ENCODE measurements around the gene ADA. TPM values are rescaled to one million over a fixed set of nuclear protein-coding genes. Genes with fewer than 3 reads are reported as not detected.
"Not testable (repeated sequence)": the region's sequence is repeated elsewhere in the genome, so short reads cannot be mapped to it uniquely, and the experiment has no call there.

The ADA gene
- 4.1 and 4.2 TPM in 2 replicates for total RNA-seq (2014; rRNA removed)
- polyA plus RNA-seq (2012): 7.6 TPM

GRCh38 chr20:44651684-44652423 is at the start of gene ADA:
ADA (minus strand) TSS chr20:44651699; CDS start chr20:44651607, 92 bp downstream.
- DNase-seq (ENCODE audit: low read depth): peak; percentile 37

DNA sequence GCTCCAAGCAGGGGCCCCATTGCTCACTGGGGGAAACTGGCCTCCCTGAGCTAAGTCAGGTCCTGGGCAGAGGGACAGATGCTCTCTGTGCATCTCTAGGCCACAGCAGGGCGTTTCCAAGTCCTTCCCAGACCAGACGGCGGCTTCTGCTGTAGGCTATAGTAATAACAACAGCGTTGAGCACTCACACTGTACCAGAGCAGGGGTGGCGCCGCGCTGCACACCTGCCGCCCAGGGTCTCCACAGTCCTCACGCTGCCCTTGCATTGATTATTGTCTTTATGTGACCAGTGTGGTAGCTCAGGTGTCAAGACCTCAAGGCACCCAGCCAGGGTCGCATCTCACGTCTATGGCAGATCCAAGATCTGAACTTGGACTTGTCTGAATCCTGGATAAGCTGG is 48.8 kb upstream of the ADA start:
- no peak for DNase-seq (ENCODE audit: low read depth)

GRCh38 chr20:44698351-44698750 is 46.9 kb upstream of the ADA start:
- no peak for DNase-seq (ENCODE audit: low read depth)

- DNase-seq (ENCODE audit: low read depth): not testable (repeated sequence)
These were observed 45.5 kb upstream of the ADA start for GRCh38 chr20:44697041-44697440.

GRCh38 chr20:44696315-44696714 is 44.8 kb upstream of the ADA start:
- no peak for DNase-seq (ENCODE audit: low read depth)

DNA sequence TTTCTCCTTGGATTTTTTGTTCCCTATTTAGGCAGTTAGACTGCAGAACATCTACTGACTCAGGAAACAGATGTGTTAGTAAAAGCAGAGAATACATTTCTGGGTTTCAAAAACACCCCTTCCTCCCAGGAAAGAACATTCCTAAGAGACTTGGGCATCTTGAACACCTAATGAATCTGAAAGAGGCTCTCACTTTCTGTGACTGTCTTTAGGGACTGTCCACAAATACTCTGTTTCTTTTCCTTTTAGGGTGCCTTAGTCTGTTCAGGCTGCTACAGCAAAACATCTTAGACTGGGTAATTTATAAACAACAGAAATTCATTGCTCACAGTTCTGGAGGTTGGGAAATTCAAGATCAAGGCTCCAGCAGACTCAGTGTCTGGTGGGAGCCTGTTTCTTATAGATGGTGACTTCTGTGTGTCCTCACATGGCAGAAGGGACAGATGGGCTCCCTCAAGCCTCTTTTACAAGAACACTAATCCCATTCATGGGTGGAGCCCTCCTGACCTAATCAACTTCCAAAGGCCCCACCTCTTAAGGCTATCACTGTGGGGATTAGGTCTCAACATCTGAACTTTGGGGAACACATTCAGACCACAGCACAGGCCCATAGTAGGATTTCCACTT is 44.3 kb upstream of the ADA start:
- DNase-seq (ENCODE audit: low read depth): no peak

DNA sequence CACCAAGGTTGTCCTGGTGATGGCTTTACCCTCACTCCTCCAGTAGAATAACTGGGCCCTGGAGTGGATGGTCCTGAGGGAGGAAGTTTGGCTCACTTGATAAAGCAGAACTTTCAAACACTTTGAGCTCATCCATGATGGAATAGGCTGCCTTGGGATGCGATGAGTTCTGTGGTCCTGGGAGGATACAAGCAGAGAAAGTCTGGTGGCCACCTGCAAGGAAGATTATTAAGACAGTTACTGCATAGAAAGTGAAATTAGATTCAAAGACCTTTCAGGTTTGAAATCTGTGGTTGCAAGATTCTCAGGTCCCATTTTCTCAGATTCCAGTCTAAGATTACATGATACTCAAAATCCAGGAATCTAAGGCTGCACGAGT is 43.8 kb upstream of the ADA start:
- DNase-seq (ENCODE audit: low read depth): no peak

- DNase-seq (ENCODE audit: low read depth): no peak
These were observed 42.7 kb upstream of the ADA start for GRCh38 chr20:44694159-44694558.

GRCh38 chr20:44693627-44694026 is 42.1 kb upstream of the ADA start:
- no peak for DNase-seq (ENCODE audit: low read depth)

DNA sequence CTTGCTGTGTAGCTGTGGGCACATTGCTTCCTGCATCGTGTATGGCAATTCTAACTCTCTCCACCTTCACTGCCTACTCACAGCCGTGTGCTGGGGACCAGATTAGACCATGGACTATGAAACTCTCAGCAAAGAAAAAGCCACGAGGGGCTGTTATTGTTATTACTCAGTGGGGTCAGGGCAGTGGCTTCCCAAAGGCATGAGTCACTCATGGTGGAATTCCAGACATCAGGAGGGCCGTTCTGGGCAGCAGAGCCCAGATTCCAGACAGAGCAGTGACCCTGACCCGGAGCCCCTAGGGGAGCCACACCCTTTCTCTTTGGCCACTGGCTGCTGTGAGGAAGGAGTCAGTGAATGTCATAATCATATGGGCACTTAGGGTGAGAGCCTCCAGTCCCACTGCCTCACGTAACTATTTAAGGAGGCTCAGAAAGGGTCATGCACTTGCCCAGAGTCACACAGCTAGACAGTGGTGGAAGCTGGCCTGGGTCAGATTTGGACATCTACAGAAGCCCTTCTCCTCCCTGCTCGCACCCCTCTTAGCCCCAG is 41.5 kb upstream of the ADA start:
- peak; percentile 96 for DNase-seq (ENCODE audit: low read depth)

- DNase-seq (ENCODE audit: low read depth): no peak
These were observed 40.2 kb upstream of the ADA start for GRCh38 chr20:44691424-44692423.

DNA sequence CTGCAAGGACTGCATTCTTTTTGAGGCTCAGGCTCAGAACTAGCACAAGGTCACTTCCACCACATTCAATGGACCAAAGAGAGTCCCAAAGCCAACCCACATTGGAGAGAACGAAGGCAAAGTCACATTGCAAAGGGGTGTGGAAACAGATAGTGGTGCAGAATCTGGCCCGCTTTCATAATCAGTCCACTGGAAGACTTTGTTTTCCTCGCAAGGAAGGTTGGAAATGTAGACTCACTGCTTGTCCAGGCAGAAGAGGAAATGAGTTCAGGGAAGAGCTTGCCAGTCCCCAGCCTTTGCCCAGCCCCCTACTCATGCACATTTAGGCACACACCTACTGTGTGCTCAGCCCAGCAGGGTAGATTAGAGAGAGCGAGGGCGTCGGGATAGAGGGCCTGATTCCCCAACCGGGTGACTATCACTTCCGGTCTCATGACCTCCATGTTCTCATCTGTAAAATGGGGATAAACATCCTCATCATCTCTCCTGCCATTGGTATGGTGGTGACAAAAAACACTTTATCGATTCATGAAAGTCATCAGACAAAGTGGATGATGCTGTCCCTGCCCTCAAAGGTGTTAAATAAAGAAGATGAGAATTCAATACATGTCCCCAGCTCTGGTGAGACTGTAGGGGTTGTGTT is 39.4 kb upstream of the ADA start:
- DNase-seq (ENCODE audit: low read depth): no peak

DNA sequence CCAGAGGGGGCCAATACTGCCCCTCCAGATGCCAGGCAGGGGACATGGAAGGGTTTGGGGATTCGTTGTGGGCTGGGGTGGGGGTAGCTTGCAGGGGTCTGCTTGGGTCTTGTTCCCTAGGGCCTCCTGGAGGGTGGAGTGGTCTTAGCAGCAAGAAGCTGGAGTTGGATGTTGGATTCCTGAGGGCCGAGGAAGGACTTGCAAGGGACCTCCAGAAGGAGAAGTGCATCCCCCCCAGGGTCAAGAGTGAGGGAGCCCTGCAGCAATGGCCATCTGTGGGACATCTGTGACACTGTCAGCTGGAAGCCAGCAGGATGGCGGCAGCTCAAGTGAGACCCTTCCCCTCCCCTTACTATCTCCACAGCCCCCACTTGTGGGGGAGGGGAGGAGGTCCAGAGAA is 38.3 kb upstream of the ADA start:
- no peak for DNase-seq (ENCODE audit: low read depth)

DNA sequence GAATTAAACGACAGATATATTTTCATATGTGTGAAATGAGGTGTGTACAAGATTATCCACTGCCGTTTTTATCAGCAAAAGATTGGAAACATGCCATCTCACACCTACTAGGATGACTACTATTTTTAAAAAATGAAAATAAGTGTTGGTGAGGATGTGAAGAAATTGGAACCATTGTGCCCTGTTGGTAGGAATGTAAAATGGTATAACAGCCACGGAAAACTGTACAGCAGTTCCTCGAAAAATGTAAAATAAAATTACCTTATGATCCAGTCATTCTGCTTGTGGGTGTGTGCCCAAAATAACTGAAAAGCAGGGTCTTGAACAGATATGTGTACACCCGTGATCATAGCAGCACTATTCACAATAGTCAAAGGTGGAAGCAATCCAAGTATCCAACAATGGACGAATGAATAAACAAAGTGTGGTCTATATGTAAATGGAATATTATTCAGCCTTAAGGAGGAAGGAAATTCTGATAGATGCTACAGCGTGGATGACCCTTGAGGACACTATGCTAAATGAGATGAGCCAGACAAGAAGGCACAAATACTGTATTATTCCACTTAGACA is 36.6 kb upstream of the ADA start:
- DNase-seq (ENCODE audit: low read depth): no peak

GRCh38 chr20:44686934-44687333 is 35.4 kb upstream of the ADA start:
- no peak for DNase-seq (ENCODE audit: low read depth)

GRCh38 chr20:44684047-44684967 is 32.8 kb upstream of the ADA start:
- DNase-seq (ENCODE audit: low read depth): no peak

GRCh38 chr20:44683263-44684046 is 32.0 kb upstream of the ADA start:
- DNase-seq (ENCODE audit: low read depth): no peak

GRCh38 chr20:44681796-44682566 is 30.5 kb upstream of the ADA start:
- DNase-seq (ENCODE audit: low read depth): no peak
